Activated CD8-positive, alpha-beta memory T cell treated with anti-CD3 and anti-CD28 coated beads, Interleukin-2, amount 50 U/mL, for 4 hours (primary cell): ENCODE data around the gene ARHGEF17.

ENCODE experiments used
- DNase-seq: peaks from one replicate; pipeline ENCODE4 v3.0.0-alpha.2; 2020

Gene ARHGEF17

GRCh38 chr11:73293356-73293936, 14.6 kb upstream of the ARHGEF17 start:
- DNase-seq = no peak

DNA sequence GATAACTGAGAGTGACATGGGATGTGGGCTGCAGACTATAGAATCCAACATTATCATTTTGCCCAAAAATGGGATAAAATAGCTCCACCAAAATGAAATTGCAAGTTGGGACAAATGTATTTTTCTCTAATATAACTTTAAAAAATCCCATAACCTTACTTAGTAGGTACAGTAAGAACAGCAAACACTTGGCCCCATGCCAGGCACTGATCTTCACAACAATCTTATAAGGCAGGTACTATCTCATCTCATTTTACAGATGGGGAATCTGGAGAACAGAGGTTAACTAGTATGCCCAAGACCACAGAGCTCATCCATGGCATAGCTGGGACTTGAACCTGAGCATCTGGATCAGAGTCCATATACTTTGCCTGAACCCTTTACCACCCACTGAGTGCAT, 13.5 kb upstream of the ARHGEF17 start:
- DNase-seq = no peak

- DNase-seq = peak; percentile 73
Observed at GRCh38 chr11:73295241-73295995, 12.7 kb upstream of the ARHGEF17 start.

- DNase-seq = no peak
Observed at GRCh38 chr11:73295996-73296318, 12.1 kb upstream of the ARHGEF17 start.

- DNase-seq = no peak
Observed at GRCh38 chr11:73296501-73297230, 11.4 kb upstream of the ARHGEF17 start.

DNA sequence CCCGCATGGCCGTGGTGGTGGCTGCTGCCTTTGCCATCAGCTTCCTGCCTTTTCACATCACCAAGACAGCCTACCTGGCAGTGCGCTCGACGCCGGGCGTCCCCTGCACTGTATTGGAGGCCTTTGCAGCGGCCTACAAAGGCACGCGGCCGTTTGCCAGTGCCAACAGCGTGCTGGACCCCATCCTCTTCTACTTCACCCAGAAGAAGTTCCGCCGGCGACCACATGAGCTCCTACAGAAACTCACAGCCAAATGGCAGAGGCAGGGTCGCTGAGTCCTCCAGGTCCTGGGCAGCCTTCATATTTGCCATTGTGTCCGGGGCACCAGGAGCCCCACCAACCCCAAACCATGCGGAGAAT, 10.9 kb upstream of the ARHGEF17 start:
- no peak for DNase-seq

GRCh38 chr11:73297702-73298101, 10.4 kb upstream of the ARHGEF17 start:
- DNase-seq = no peak

DNA sequence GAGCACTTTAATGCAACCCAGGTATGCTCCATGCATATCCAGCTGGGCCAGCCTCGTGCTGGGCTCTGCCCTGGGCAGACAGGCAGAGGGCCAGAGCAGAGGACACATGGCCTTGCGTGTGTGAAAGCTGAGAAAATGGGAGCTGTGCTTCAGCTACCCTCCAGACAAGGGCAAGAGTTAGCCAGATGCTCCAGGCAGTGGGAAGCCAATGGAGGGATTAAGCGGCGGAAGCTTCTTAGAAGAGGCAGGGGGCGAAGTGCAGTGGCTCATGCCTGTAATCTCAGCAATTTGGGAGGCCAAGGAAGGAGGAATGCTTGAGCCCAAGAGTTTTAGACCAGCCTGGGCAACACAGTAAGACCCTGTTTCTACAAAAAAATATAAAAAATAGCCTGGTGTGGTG, 9.8 kb upstream of the ARHGEF17 start:
- no peak for DNase-seq

DNA sequence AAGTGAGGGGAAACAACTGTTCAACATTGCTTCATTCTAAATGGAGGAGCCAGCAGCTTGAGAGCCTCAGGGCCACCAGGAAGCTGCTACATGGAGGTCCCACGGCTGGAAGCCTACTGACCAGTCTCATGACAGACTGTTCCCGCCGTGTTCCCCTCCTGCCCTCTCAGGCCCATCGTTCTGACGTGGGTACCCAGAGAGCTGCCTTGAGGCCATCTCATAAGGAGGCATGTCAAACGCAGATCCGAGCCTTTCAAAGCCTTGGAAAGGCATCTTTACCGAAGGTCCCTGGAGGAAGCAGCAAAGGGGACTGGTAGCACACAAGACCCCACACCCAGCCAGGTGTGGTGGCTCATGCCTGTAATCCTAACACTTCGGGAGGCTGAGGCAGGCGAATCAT, 8.3 kb upstream of the ARHGEF17 start:
- DNase-seq = no peak

GRCh38 chr11:73306069-73306841, 1.8 kb upstream of the ARHGEF17 start:
- DNase-seq = no peak

- DNase-seq = no peak
Observed at GRCh38 chr11:73306977-73307322, 1.1 kb upstream of the ARHGEF17 start.

DNA sequence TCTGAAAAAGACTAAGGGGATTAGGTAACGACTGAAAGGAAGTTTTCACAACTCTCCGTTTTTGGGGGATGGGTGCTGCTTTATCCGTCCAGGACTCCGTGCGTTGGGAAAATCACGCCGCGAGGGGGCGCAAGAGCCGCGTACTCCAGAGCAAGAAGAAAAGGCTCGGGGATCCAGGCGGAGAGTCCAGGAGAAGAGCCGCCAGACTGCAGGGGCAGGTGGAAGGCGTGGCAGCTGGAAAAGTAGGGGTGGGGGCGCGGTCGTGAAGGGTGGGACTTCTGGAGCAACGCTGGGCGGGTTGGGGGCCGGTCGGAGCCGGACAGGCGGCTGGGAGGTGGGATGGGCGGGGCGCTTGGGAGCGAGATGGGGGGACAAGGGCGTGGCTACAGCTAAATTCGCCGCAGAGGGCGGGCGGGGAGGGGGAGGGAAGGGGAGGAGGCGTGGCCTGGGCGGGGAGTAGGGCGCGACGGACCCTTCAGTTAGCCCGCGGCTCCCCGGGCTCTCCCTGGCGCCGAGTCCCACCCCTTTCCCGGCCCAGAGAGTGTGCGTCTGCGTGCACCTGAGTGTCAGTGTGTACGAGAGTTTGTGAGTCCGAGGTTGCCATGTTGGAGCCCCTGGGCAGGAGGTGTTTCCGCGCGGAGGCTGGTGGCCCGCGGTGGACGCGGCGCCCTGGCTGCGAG, 613 bp upstream of the ARHGEF17 start:
- peak; percentile 94 for DNase-seq

GRCh38 chr11:73308961-73309919, 1.2 kb downstream of the ARHGEF17 start:
- no peak for DNase-seq

GRCh38 chr11:73310076-73310475, 2.0 kb downstream of the ARHGEF17 start:
- no peak for DNase-seq

GRCh38 chr11:73310661-73311393, 2.8 kb downstream of the ARHGEF17 start:
- no peak for DNase-seq

GRCh38 chr11:73311394-73311869, 3.4 kb downstream of the ARHGEF17 start:
- no peak for DNase-seq

DNA sequence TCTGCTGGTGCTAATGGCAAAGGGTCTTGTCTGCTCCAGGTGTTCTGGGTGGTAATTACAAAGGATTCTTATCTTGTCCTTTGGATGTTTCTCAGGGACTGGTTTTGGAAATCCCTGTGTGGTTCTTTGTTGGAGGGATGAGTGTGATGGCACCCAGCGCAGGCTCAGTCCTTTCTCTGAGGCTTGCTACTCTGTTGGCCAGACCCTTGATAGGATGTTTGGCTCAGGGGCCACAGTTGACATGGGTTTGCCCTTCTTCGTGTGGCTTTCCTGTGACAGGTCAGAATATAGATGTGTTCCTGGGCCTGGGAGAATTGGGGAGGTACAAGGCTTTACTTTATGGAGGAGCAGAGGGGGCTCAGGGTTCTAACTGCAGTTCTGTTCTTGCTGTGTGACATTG, 4.0 kb downstream of the ARHGEF17 start:
- no peak for DNase-seq

DNA sequence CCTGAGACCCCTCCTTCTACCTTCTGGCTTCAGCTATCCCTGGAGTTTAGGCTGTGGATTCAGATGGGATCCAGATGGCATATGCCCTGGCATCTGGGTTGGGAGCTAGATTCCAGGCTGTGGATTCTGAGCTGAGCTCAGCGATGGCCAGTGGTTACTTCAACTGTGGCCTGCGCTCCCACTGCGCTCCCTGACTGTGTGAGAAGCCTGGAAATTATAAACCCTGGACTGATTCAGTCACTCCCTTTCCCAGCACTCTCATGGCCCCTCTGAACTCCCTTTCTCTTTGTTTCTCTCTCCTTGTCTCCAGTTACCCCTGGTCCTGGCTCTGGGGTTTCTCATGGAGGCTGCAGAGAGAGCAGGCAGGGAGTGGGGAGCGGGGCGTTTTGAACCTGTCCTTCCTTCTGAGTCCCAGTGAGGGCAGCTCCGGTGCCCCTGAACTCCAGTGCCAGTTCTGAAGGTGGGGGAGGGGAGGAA, 4.8 kb downstream of the ARHGEF17 start:
- DNase-seq = no peak

GRCh38 chr11:73313652-73314051, 5.6 kb downstream of the ARHGEF17 start:
- DNase-seq = no peak

DNA sequence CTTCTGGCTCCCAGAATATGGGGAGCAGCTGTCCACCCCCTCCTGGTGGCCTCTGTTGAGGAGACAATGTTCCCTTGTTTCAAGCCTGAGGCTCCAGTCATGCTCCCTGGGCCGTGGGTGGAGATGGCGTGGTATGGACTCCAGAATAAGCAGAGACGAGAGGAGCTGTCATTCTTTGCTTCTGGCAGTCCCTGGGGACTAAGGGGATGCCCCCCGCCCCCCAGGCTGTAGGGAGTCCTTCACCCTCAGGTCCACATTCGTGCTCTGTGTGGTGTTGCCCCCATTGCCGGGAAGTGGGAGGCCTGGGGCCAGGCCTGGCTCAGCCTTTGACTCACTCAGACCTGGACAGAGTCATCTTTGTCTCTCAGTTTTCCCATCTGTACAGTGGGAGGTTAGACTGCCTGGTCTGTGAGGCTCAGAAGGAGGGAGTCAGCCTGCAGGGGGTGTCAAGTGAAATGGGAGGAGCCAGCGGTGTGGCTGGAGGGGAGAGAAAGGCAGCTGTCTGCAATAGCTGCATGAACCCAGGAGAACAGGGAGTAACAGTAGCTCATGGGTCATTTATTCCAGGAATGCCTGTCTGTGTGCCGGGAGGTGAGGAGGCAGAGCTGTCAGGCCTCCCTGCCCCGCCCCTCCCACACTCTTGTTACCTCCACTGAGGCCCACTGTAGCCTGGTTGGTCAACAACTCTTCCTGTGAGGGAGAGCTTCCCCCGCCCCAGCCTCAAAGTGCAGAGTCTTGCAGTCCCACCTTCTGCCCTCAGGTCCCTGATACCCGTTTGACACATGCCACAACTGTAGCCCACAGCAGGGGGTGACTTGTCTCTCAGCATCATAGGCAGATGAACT, 6.3 kb downstream of the ARHGEF17 start:
- DNase-seq = no peak
